ENCODE results near the gene PUSL1. TPM values are rescaled to one million over a fixed set of nuclear protein-coding genes. Genes with fewer than 3 reads are reported as not detected.
A peak's percentile ranks its signal among the peaks of the same experiment; 100 is the strongest.

Gene PUSL1
- total RNA-seq, 4 donors from 2014 or later = 42.3 to 62.1 (median 53.7) TPM

DNA sequence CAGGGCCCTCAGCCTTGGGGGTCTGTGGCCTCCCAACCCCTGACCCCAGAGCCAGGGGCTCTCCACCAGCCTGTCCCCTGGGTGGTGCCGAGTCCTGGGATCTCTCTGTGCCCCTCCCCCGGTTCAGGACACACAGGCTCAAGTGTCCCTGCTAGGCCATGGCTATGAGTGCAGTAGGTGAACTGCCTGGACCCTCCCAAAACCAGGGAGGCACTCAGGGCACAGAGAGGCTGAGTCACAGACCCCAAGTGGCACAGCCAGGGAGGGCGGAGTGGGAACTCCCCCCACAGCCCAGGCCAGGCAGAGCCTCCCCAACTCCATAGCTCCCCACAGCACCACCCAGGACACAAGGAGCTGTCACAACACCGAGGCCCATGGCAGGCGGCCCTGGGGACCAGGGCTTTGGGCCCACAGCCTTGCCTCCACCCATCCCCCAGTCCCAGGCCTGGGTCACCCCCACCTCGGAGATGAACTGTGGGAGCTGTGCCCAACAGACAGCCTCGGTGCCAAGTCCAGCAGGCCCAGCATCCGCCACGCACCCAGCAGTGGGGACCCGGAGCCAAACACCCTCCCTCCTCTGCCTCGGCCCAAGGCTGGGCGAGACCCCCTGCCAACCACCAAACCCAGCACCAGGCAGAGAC, 37.6 kb downstream of the PUSL1 start:
- no peak for TF ChIP-seq POLR2A (IDR thresholded peaks at IDR 0.05)
- WGBS, 2 donors = 76 to 82% methylated on average over 6 to 11 of the region's 12 CpGs
- no peak for DNase-seq (ENCODE audit: low spot score in 2 of 2)
- H3K4me3 ChIP-seq (ENCODE audit: low read depth, poor library complexity, severe bottlenecking) = no peak overlapping the region
- intact Hi-C loops (cut with DNase I; ENCODE audit: low total_unique reads) = no loop called here

DNA sequence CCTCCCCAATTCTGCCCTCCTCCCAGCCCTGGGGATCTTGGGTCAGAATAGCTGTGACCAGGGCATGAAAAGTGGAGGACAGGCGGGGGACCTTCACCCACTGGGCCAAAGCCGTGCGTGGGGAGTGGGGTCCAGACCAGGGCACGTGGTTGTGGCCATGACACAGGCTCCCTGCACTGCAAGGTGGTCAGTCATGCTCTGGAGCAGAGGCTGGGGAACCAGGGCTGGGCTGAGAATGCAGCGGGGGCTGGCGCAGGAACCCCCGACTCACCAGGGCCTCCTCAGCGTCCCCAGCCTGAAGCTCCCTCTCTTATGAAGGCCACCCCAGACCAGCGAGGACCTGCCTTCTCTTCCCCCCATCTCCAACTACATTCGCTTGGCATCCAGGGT, 38.1 kb downstream of the PUSL1 start:
- intact Hi-C loops (cut with DNase I; ENCODE audit: low total_unique reads) = no loop called here
- no peak overlapping the region for H3K4me3 ChIP-seq (ENCODE audit: low read depth, poor library complexity, severe bottlenecking)
- 88 to 90% methylated on average over 10 of the region's 10 CpGs for WGBS, 2 donors
- TF ChIP-seq, protein P1, sequence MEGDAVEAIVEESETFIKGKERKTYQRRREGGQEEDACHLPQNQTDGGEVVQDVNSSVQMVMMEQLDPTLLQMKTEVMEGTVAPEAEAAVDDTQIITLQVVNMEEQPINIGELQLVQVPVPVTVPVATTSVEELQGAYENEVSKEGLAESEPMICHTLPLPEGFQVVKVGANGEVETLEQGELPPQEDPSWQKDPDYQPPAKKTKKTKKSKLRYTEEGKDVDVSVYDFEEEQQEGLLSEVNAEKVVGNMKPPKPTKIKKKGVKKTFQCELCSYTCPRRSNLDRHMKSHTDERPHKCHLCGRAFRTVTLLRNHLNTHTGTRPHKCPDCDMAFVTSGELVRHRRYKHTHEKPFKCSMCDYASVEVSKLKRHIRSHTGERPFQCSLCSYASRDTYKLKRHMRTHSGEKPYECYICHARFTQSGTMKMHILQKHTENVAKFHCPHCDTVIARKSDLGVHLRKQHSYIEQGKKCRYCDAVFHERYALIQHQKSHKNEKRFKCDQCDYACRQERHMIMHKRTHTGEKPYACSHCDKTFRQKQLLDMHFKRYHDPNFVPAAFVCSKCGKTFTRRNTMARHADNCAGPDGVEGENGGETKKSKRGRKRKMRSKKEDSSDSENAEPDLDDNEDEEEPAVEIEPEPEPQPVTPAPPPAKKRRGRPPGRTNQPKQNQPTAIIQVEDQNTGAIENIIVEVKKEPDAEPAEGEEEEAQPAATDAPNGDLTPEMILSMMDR (IDR thresholded peaks at IDR 0.05) = no peak
- TF ChIP-seq POLR2A (IDR thresholded peaks at IDR 0.05) = no peak
- no peak for DNase-seq (ENCODE audit: low spot score in 2 of 2)

DNA sequence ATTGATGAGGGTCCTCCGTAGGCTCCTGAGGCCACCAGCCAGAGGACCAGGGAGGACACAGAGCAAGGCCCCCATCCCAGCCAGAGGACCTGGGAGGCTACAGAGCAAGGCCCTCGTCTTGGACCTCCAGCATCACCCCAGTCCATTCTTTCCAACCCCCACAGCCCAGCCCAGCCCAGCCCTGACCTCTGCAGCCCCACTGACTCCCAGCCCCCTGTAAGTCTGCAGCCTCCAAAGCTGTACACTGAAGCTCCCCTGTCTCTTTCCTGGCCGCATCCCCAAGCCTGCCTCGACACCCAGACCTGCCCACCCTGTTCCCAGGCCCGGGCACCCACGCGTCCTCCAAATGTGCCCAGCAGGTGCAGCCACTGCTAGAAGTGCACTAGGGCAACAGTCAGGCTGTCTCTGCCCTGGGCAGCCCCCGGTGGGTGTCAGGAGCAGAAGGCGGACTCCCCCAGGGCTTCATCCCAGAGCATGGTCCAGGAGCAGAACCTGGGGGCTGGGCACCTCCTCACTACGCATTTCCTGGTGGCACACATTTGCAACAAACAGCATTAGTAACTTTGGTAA, 38.7 kb downstream of the PUSL1 start:
- TF ChIP-seq, protein P1 (IDR thresholded peaks at IDR 0.05) = no peak
- no peak for TF ChIP-seq POLR2A (IDR thresholded peaks at IDR 0.05)
- intact Hi-C loops (cut with DNase I; ENCODE audit: low total_unique reads) = no loop called here
- no peak overlapping the region for H3K4me3 ChIP-seq (ENCODE audit: low read depth, poor library complexity, severe bottlenecking)
- 67 to 86% methylated on average over 9 to 10 of the region's 10 CpGs for WGBS, 2 donors
- DNase-seq (ENCODE audit: low spot score in 2 of 2) = no peak

DNA sequence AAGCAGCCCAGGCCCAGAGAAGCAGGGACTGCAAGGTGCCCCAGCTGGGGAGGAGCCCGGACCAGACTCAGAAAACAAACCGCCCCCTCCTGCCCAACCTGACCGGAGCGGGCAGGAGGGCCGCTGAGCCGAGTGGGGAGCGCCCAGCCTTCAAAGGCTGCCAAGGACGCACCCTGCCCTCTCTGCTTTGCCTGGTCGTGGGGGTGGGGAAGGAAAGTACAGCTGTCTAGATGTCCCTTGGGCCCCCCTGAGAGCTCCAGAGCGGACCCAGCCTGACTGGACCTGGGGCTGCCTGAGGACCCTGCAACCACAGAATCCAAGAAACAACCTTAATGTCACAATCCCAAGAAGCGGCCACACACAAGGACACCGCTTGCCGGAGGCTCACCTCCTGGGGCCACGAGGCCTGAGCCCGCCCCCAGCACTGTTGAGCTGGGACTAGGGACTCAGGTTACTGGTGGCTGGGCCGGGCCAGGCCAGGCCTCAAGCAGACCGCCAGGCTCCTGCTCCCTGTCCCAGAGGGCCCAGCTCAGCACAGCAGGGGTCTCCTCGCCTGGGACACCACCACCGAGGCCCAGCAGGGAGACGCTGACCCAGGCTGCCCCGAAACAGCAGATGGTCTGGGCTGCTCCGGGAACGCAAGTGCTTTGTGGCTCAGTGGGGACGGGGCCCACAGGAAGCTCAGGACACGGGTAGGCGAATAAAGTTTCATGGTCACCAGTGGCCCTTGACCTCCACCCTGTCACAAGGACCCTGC, 39.4 kb downstream of the PUSL1 start:
- WGBS, 2 donors = 17 to 31% methylated on average over 21 to 22 of the region's 26 CpGs
- no peak for DNase-seq (ENCODE audit: low spot score in 2 of 2)
- intact Hi-C loops (cut with DNase I; ENCODE audit: low total_unique reads) = no loop called here
- H3K4me3 ChIP-seq (ENCODE audit: low read depth, poor library complexity, severe bottlenecking) = peak overlapping the region; percentile 51
- TF ChIP-seq, protein P1 (IDR thresholded peaks at IDR 0.05) = no peak
- TF ChIP-seq POLR2A (IDR thresholded peaks at IDR 0.05) = no peak

DNA sequence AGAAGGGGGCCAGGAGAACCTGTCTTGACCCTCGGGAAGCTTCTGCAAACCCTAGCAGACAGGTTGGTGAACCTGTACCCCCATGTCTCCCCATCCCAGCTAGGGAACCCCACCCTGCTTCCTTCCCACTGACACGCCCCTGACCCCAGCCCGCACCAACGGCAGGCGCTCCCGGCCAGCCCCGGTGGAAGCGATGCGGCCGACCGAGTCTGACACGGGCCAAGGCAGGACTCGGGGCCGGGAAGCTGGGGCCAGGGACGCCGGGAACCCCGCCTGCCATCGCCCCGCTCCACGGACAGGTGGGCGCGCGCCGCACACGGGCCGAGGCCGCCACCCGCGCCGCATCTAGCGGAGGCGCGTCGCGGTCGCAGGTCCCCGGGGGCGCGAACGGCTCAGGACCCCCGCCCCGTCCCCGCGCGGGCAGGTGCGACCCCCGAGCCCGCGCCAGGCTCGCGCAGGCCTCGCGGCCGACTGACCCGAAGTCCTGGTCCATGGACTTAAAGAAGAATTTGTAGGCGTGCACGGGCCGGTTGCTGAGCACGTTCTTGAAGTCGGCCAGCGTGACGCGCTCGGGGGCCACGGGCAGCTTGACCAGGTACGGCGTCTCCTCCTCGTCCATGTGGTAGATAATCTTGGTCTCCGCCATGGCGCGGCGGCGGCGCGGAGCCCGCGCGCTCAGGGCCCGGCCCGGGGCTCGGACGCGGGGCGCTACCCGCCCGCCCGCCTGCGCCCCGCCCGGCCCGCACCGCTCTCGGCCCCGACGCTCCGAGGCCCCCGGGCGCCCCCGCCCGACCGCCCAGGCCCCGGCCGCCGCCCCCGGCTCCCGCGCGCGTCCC, 40.2 kb downstream of the PUSL1 start:
- peak overlapping the region; percentile 51 for H3K4me3 ChIP-seq (ENCODE audit: low read depth, poor library complexity, severe bottlenecking)
- WGBS, 2 donors = 1% methylated on average over 12 to 47 of the region's 109 CpGs
- DNase-seq (ENCODE audit: low spot score in 2 of 2) = no peak
- intact Hi-C loops (cut with DNase I; ENCODE audit: low total_unique reads) = no loop called here
- TF ChIP-seq, protein P1 (IDR thresholded peaks at IDR 0.05) = no peak
- TF ChIP-seq POLR2A (IDR thresholded peaks at IDR 0.05) = no peak

Measured in lower leg skin (tissue), 4 donors.